HEK293 (cell line): ENCODE results near the gene ZCCHC2.

ENCODE experiments used
- CTCF ChIA-PET: fragments of 350-600 bp; formaldehyde crosslinking; extraction: SDS; loops from one replicate; lab custom pipeline; 2021; ENCODE audit warnings: antibody characterized with exemption; lab: Yijun Ruan, JAX
- POLR2A ChIA-PET: fragments of 300-600 bp; formaldehyde crosslinking; extraction: SDS; loops from one replicate; lab custom pipeline; 2020; ENCODE audit warnings: antibody characterized with exemption, inconsistent platforms; lab: Yijun Ruan, JAX
- H3K27ac ChIP-seq: fragments of 200-500 bp; sonication (Bioruptor generic); 2 replicates; pipeline ENCODE4 v1.5.1; 2014; ENCODE audit warnings: low read depth, low read length, control low read depth, inconsistent platforms; ENCODE audit errors: extremely low read depth
- H3K36me3 ChIP-seq, 2 experiments: fragments of 200-500 bp in 1 of 2; sonication (Bioruptor generic) in 1 of 2; 1 replicate in 1 of 2; 2 replicates in 1 of 2; pipeline ENCODE4 v1.5.1; 2014 to 2017; ENCODE audit warnings: inconsistent platforms in 2 of 2, low read length in 2 of 2; ENCODE audit not compliant: control insufficient read depth in 2 of 2, insufficient read depth in 1 of 2
- H3K4me1 ChIP-seq: fragments of 200-500 bp; sonication (Bioruptor generic); 2 replicates; pipeline ENCODE4 v1.5.1; 2014; ENCODE audit warnings: mild to moderate bottlenecking, low read length, inconsistent platforms; ENCODE audit not compliant: control insufficient read depth, insufficient read depth
- H3K4me3 ChIP-seq: 2 replicates; pipeline ENCODE4 v1.5.1; 2011; ENCODE audit warnings: low read depth, mild to moderate bottlenecking, control low read depth, low read length, moderate library complexity
- H3K9me3 ChIP-seq: fragments of 200-500 bp; sonication (Bioruptor generic); 2 replicates; pipeline ENCODE4 v1.5.1; 2014; ENCODE audit warnings: low read depth, low read length, inconsistent platforms; ENCODE audit not compliant: control insufficient read depth, insufficient read depth
- FEZF1 ChIP-seq: fragments of 450-650 bp; formaldehyde crosslinking; IDR thresholded peaks from 2 replicates; pipeline ENCODE4 v1.5.1; 2016; ENCODE audit warnings: missing biosample characterization, missing genetic modification characterization
- GLIS2 ChIP-seq: fragments of 450-650 bp; formaldehyde crosslinking; IDR thresholded peaks from 2 replicates; pipeline ENCODE4 v1.5.1; 2016; ENCODE audit warnings: missing biosample characterization, missing genetic modification characterization
- KLF8 ChIP-seq: fragments of 450-650 bp; formaldehyde crosslinking; IDR thresholded peaks from 2 replicates; pipeline ENCODE4 v1.5.1; 2016; ENCODE audit warnings: missing biosample characterization, missing genetic modification characterization
- KLF9 ChIP-seq: fragments of 450-650 bp; formaldehyde crosslinking; IDR thresholded peaks from 2 replicates; pipeline ENCODE4 v1.5.1; 2016; ENCODE audit warnings: missing biosample characterization, missing genetic modification characterization, low read depth
- MEIS1 ChIP-seq: sonication (generic); formaldehyde crosslinking; IDR thresholded peaks from 2 replicates; pipeline ENCODE4 v1.8.1; 2022; ENCODE audit warnings: missing genetic modification reagents, mild to moderate bottlenecking, borderline replicate concordance
- RBAK ChIP-seq: fragments of 450-650 bp; formaldehyde crosslinking; IDR thresholded peaks from 2 replicates; pipeline ENCODE4 v1.5.1; 2016; ENCODE audit warnings: missing biosample characterization, missing genetic modification characterization
- SETDB1 ChIP-seq: IDR thresholded peaks from one replicate; pipeline ENCODE4 v1.6.1; 2017; ENCODE audit warnings: mild to moderate bottlenecking, low read length, moderate library complexity, mixed read lengths; ENCODE audit not compliant: insufficient read length
- WT1 ChIP-seq: fragments of 450-650 bp; formaldehyde crosslinking; IDR thresholded peaks from 2 replicates; pipeline ENCODE4 v1.5.1; 2016; ENCODE audit warnings: missing biosample characterization, missing genetic modification characterization
- ZBTB1 ChIP-seq: fragments of 450-650 bp; formaldehyde crosslinking; IDR thresholded peaks from 2 replicates; pipeline ENCODE4 v1.5.1; 2016; ENCODE audit warnings: missing biosample characterization, missing genetic modification characterization
- ZBTB8A ChIP-seq: fragments of 450-650 bp; formaldehyde crosslinking; IDR thresholded peaks from 2 replicates; pipeline ENCODE4 v1.5.1; 2016; ENCODE audit warnings: missing biosample characterization, missing genetic modification characterization
- ZNF138 ChIP-seq: fragments of 450-650 bp; formaldehyde crosslinking; IDR thresholded peaks from 2 replicates; pipeline ENCODE4 v1.5.1; 2016; ENCODE audit warnings: missing biosample characterization, missing genetic modification characterization, borderline replicate concordance
- ZNF629 ChIP-seq: fragments of 450-650 bp; formaldehyde crosslinking; IDR thresholded peaks from 2 replicates; pipeline ENCODE4 v1.5.1; 2017; ENCODE audit warnings: missing biosample characterization, missing genetic modification characterization
- ZNF776 ChIP-seq: fragments of 450-650 bp; formaldehyde crosslinking; IDR thresholded peaks from 2 replicates; pipeline ENCODE4 v1.5.0; 2017; ENCODE audit warnings: missing biosample characterization, missing genetic modification characterization, borderline replicate concordance
- ZNF792 ChIP-seq: fragments of 450-650 bp; formaldehyde crosslinking; IDR thresholded peaks from 2 replicates; pipeline ENCODE4 v1.5.1; 2016; ENCODE audit warnings: missing biosample characterization, missing genetic modification characterization
- ZNF843 ChIP-seq: fragments of 450-650 bp; formaldehyde crosslinking; IDR thresholded peaks from 2 replicates; pipeline ENCODE4 v1.5.1; 2016; ENCODE audit warnings: missing biosample characterization, missing genetic modification characterization
- TF ChIP-seq, protein P1 (sequence below): fragments of 450-650 bp; formaldehyde crosslinking; IDR thresholded peaks from 2 replicates; pipeline ENCODE4 v1.5.1; 2016; ENCODE audit warnings: missing biosample characterization, missing genetic modification characterization, borderline replicate concordance
- TF ChIP-seq, protein P2 (sequence below): fragments of 450-650 bp; formaldehyde crosslinking; IDR thresholded peaks from 2 replicates; pipeline ENCODE4 v1.5.1; 2016; ENCODE audit warnings: missing biosample characterization, missing genetic modification characterization
- TF ChIP-seq, protein P3 (sequence below): fragments of 450-650 bp; formaldehyde crosslinking; IDR thresholded peaks from 2 replicates; pipeline ENCODE4 v1.5.1; 2016; ENCODE audit warnings: missing biosample characterization, missing genetic modification characterization
- TF ChIP-seq, protein P4 (sequence below): fragments of 450-650 bp; formaldehyde crosslinking; IDR thresholded peaks from 2 replicates; pipeline ENCODE4 v1.5.1; 2016; ENCODE audit warnings: missing biosample characterization, missing genetic modification characterization
- TF ChIP-seq, protein P5 (sequence below): fragments of 450-650 bp; formaldehyde crosslinking; IDR thresholded peaks from 2 replicates; pipeline ENCODE4 v1.5.1; 2016; ENCODE audit warnings: missing biosample characterization, missing genetic modification characterization

Gene ZCCHC2

DNA sequence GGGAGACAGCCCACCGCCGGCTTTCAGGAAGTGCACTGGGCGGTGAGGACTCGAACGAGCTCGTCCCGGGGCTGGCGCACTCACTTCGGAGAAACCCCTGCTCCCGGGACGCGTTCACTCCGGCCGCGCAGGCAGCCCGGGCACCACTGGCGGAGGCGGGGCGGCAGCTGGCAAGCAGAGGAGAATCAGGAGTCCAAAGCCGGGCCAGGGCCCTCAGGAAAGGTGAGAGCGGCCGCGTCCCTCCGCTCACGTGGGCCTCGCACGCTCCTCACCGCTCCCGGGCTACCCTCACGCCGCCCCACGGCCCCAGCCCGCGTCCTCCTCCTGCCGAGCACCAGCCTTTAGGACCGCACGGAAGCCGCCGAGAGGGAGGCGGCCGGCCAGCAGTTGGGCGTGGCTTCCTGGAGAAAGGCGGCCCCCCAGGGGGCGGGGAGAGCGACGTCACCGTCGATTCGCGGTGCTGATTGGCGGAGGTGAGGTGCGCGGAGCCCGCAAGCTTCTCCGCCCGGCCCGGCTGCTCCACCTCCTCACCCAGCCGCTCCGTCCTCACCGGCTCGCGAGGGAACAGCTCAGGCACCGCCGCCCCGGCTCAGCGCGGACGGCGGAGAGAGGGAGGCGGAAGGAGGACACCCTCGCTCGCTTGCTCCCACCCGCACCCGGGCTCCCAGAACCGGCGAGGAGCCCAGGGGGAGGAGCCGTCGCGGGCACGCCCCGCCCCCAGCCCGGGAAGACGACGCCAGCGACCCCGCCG lies at the start of gene ZCCHC2 (continued):
- TF ChIP-seq, protein P1, sequence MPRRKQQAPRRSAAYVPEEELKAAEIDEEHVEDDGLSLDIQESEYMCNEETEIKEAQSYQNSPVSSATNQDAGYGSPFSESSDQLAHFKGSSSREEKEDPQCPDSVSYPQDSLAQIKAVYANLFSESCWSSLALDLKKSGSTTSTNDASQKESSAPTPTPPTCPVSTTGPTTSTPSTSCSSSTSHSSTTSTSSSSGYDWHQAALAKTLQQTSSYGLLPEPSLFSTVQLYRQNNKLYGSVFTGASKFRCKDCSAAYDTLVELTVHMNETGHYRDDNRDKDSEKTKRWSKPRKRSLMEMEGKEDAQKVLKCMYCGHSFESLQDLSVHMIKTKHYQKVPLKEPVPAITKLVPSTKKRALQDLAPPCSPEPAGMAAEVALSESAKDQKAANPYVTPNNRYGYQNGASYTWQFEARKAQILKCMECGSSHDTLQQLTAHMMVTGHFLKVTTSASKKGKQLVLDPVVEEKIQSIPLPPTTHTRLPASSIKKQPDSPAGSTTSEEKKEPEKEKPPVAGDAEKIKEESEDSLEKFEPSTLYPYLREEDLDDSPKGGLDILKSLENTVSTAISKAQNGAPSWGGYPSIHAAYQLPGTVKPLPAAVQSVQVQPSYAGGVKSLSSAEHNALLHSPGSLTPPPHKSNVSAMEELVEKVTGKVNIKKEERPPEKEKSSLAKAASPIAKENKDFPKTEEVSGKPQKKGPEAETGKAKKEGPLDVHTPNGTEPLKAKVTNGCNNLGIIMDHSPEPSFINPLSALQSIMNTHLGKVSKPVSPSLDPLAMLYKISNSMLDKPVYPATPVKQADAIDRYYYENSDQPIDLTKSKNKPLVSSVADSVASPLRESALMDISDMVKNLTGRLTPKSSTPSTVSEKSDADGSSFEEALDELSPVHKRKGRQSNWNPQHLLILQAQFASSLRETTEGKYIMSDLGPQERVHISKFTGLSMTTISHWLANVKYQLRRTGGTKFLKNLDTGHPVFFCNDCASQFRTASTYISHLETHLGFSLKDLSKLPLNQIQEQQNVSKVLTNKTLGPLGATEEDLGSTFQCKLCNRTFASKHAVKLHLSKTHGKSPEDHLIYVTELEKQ (tag by site-specific recombination) = 0 out of 2 replicates have a peak, but pooled peaks have one; percentile 38
- TF ChIP-seq, protein P2, sequence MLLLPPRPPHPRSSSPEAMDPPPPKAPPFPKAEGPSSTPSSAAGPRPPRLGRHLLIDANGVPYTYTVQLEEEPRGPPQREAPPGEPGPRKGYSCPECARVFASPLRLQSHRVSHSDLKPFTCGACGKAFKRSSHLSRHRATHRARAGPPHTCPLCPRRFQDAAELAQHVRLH (tag by site-specific recombination) = peak; percentile 90
- TF ChIP-seq ZBTB8A (tag by site-specific recombination) = peak; percentile 90

DNA sequence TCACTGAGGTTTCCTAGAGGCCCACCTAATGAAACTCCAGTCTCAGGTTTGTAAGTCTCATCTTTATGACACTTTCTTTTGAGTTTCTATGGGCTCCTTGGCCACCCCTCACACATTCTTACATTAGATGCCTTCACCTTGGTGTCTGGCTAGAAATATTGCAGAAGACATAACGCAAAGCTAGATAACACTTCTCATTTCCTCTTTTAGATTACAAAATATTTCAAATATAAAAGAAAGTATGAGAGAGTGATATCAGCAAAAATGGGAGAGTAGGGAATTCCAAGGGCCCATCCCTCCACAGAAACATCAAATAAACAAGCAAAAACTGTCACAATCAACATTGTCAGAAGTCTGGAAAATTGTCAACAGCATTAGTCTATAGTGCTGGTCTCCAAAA lies 43.3 kb upstream of the ZCCHC2 start:
- TF ChIP-seq ZBTB1 (no peak), ZNF138 (tag by site-specific recombination) (no peak), KLF8 (no peak), WT1 (tag by site-specific recombination) (no peak), MEIS1 (CRISPR knock-in tag) (no peak), ZNF629 (tag by site-specific recombination) (no peak), ZNF776 (tag by site-specific recombination) (no peak), FEZF1 (tag by site-specific recombination) (no peak)
- TF ChIP-seq, protein P3, sequence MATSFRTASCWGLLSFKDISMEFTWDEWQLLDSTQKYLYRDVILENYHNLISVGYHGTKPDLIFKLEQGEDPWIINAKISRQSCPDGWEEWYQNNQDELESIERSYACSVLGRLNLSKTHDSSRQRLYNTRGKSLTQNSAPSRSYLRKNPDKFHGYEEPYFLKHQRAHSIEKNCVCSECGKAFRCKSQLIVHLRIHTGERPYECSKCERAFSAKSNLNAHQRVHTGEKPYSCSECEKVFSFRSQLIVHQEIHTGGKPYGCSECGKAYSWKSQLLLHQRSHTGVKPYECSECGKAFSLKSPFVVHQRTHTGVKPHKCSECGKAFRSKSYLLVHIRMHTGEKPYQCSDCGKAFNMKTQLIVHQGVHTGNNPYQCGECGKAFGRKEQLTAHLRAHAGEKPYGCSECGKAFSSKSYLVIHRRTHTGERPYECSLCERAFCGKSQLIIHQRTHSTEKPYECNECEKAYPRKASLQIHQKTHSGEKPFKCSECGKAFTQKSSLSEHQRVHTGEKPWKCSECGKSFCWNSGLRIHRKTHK (tag by site-specific recombination) = no peak
- TF ChIP-seq, protein P4, sequence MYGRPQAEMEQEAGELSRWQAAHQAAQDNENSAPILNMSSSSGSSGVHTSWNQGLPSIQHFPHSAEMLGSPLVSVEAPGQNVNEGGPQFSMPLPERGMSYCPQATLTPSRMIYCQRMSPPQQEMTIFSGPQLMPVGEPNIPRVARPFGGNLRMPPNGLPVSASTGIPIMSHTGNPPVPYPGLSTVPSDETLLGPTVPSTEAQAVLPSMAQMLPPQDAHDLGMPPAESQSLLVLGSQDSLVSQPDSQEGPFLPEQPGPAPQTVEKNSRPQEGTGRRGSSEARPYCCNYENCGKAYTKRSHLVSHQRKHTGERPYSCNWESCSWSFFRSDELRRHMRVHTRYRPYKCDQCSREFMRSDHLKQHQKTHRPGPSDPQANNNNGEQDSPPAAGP = no peak
- no peaks in the 10 kb centered on the region; the same call in 1 of the 2 replicates for H3K9me3 ChIP-seq
- H3K4me1 ChIP-seq = no peaks in the 10 kb centered on the region
- CTCF ChIA-PET = interaction anchor here (0.5 kb wide), 1 partner anchor 78 kb away, joined by 3 read pairs; no protein-coding TSS in a partner anchor
- POLR2A ChIA-PET = no interaction called here
- H3K27ac ChIP-seq = no peak overlapping the region
- no peak overlapping the region for H3K4me3 ChIP-seq
- H3K36me3 ChIP-seq = no peaks in the 10 kb centered on the region

DNA sequence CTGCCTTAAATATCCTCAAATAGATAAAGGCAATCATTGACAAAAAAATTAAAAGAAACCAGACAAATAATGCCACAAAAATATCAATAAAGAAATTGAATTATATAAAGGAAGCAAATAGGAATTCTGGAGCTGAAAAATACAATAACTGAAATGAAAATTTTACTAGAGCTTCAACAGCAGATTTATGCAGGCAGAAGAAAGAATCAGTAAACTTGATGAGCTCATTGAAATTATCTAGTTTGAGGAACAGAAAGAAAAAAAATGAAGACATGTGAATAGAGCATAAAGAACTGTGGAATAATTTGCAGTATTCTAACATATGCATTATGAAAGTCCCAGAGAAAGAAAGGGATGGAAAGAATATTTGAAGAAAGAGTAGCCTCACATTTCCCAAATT lies 41.9 kb upstream of the ZCCHC2 start:
- Histone ChIP-seq H3K36me3 (no peaks in the 10 kb centered on the region), H3K4me1 (peaks cover 3% of the 10 kb centered on the region), H3K9me3 (no peaks in the 10 kb centered on the region; the same call in 1 of the 2 replicates), H3K4me3 (no peak overlapping the region), H3K27ac (no peak overlapping the region)
- CTCF ChIA-PET = interaction anchor here (0.5 to 0.7 kb wide), 4 partner anchors 16 to 298 kb away, joined by 3 to 5 read pairs (median 4); no protein-coding TSS in a partner anchor
- TF ChIP-seq ZNF792 (tag by site-specific recombination) (no peak), KLF9 (tag by site-specific recombination) (no peak), RBAK (tag by site-specific recombination) (no peak), SETDB1 (peak; percentile 65), GLIS2 (tag by site-specific recombination) (no peak), ZNF843 (tag by site-specific recombination) (no peak)
- TF ChIP-seq, protein P5, sequence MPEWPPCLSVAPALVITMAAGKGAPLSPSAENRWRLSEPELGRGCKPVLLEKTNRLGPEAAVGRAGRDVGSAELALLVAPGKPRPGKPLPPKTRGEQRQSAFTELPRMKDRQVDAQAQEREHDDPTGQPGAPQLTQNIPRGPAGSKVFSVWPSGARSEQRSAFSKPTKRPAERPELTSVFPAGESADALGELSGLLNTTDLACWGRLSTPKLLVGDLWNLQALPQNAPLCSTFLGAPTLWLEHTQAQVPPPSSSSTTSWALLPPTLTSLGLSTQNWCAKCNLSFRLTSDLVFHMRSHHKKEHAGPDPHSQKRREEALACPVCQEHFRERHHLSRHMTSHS = no peak
- POLR2A ChIA-PET = no interaction called here
